ENCODE data around the gene PDE1C.

Gene PDE1C

GRCh38 chr7:31957090-31957720, 113.0 kb downstream of the PDE1C start:
- Histone ChIP-seq H3K4me1 (ENCODE audit: control insufficient read depth, insufficient read depth, low read length) (no peaks in the 10 kb centered on the region), H3K27me3 (ENCODE audit: control insufficient read depth, insufficient read depth, low read length) (no peaks in the 10 kb centered on the region), H3K4me3 (ENCODE audit: low read depth, low read length) (no peak overlapping the region), H3K36me3 (ENCODE audit: control insufficient read depth, insufficient read depth, low read length) (no peaks in the 10 kb centered on the region), H3K9ac (ENCODE audit: low read depth, low read length) (no peak overlapping the region), H3K9me3 (ENCODE audit: control insufficient read depth, insufficient read depth, low read length) (no peaks in the 10 kb centered on the region)

- no peak overlapping the region for H3K4me3 ChIP-seq (ENCODE audit: low read depth, low read length)
- no peaks in the 10 kb centered on the region for H3K4me1 ChIP-seq (ENCODE audit: control insufficient read depth, insufficient read depth, low read length)
- H3K9me3 ChIP-seq (ENCODE audit: control insufficient read depth, insufficient read depth, low read length) = no peaks in the 10 kb centered on the region
- no peaks in the 10 kb centered on the region for H3K36me3 ChIP-seq (ENCODE audit: control insufficient read depth, insufficient read depth, low read length)
- no peaks in the 10 kb centered on the region for H3K27me3 ChIP-seq (ENCODE audit: control insufficient read depth, insufficient read depth, low read length)
- no peak overlapping the region for H3K9ac ChIP-seq (ENCODE audit: low read depth, low read length)
These were observed 114.6 kb downstream of the PDE1C start for GRCh38 chr7:31955641-31956040.

DNA sequence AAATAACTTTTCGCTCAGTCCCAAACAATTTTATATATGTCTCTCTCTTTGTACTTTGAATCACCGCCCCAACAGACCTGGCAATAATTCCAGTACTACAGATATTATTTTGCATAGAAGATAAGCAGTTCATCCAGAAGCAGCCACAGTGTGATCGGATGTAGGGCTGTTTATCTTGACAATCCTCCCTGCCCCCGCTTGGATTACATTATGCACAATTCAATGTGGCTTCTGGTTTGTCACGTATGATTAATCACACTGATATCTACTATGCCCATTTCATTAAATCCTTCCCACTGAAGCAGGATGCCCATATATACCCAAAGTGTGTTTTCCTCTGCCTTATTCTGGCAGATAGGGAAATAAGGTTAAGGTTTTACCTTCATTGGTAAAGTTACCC, 115.2 kb downstream of the PDE1C start:
- H3K4me1 ChIP-seq (ENCODE audit: control insufficient read depth, insufficient read depth, low read length) = no peaks in the 10 kb centered on the region
- no peak overlapping the region for H3K4me3 ChIP-seq (ENCODE audit: low read depth, low read length)
- H3K9ac ChIP-seq (ENCODE audit: low read depth, low read length) = no peak overlapping the region
- no peaks in the 10 kb centered on the region for H3K27me3 ChIP-seq (ENCODE audit: control insufficient read depth, insufficient read depth, low read length)
- no peaks in the 10 kb centered on the region for H3K9me3 ChIP-seq (ENCODE audit: control insufficient read depth, insufficient read depth, low read length)
- H3K36me3 ChIP-seq (ENCODE audit: control insufficient read depth, insufficient read depth, low read length) = no peaks in the 10 kb centered on the region

DNA sequence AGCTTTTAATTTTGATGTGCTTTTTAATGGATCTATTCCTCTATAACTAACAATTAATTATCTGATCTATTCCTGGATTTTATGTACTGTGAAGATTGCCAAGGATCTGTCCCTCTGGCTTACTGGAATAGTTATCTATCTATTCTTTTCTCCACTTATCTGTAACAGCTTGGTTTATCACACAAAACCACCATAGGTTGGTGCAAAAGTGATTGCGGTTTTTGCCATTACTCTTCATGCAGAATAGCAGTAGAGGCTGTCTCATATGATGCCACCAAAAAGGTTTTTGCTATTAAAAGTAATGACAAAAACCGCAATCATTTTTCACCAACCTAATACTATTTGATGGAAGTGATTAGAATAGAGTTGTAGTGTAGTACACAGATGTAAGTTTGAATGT, 115.7 kb downstream of the PDE1C start:
- Histone ChIP-seq H3K27me3 (ENCODE audit: control insufficient read depth, insufficient read depth, low read length) (no peaks in the 10 kb centered on the region), H3K9me3 (ENCODE audit: control insufficient read depth, insufficient read depth, low read length) (no peaks in the 10 kb centered on the region), H3K36me3 (ENCODE audit: control insufficient read depth, insufficient read depth, low read length) (no peaks in the 10 kb centered on the region), H3K9ac (ENCODE audit: low read depth, low read length) (no peak overlapping the region), H3K4me1 (ENCODE audit: control insufficient read depth, insufficient read depth, low read length) (no peaks in the 10 kb centered on the region), H3K4me3 (ENCODE audit: low read depth, low read length) (no peak overlapping the region)

DNA sequence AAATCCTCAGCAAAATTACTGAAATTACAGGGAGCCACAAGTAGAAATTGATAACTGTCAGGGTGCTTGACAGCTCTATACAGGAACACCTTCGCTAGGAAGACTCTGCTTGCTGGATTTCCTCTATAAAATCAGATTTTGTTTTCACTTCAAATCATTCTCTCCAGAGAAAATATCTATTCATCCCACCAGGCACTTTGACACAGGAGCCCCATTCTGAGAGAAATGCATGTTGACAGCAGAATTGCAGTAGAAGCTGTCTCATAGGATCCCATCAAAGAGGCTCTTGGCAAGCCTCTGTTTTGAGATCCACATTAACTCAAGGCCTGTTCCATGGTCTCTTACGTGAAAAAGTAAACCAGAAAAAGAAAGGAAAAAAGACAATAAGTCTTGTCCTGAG, 116.8 kb downstream of the PDE1C start:
- Histone ChIP-seq H3K4me3 (ENCODE audit: low read depth, low read length) (no peak overlapping the region), H3K4me1 (ENCODE audit: control insufficient read depth, insufficient read depth, low read length) (no peaks in the 10 kb centered on the region), H3K36me3 (ENCODE audit: control insufficient read depth, insufficient read depth, low read length) (no peaks in the 10 kb centered on the region), H3K27me3 (ENCODE audit: control insufficient read depth, insufficient read depth, low read length) (no peaks in the 10 kb centered on the region), H3K9ac (ENCODE audit: low read depth, low read length) (no peak overlapping the region), H3K9me3 (ENCODE audit: control insufficient read depth, insufficient read depth, low read length) (no peaks in the 10 kb centered on the region)

DNA sequence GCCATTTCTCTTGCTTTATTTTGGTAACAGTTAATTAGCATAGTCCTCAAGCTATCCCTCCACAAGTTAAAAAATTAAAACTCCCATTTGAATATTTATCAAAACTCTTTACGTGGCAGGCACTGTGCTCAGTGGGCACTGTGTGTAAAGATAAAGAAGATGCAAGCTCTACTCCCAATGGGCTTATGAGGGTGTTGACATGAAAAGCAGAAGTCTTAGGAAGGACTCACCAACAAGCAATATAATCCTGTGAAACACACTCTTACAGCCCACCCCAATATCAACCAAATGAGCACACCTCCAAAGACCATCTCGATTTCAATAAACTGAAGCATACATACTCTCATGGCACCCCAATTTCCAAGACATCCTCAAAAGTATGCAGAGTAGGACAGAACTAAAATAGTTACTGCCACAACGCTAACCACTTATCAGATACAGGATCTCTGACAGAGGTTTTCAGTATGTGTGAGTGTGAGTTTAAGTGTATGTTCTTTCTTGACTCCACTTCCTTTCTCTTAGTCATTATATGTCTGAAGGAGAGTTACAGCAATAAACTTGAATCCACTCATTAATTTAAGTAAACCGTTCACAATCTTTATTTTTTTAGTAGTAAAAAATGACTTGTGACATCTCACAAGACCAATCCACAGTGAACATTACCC, 120.0 kb downstream of the PDE1C start:
- Histone ChIP-seq H3K4me1 (ENCODE audit: control insufficient read depth, insufficient read depth, low read length) (no peaks in the 10 kb centered on the region), H3K36me3 (ENCODE audit: control insufficient read depth, insufficient read depth, low read length) (no peaks in the 10 kb centered on the region), H3K9ac (ENCODE audit: low read depth, low read length) (no peak overlapping the region), H3K27me3 (ENCODE audit: control insufficient read depth, insufficient read depth, low read length) (no peaks in the 10 kb centered on the region), H3K4me3 (ENCODE audit: low read depth, low read length) (no peak overlapping the region), H3K9me3 (ENCODE audit: control insufficient read depth, insufficient read depth, low read length) (peaks cover 2% of the 10 kb centered on the region)

DNA sequence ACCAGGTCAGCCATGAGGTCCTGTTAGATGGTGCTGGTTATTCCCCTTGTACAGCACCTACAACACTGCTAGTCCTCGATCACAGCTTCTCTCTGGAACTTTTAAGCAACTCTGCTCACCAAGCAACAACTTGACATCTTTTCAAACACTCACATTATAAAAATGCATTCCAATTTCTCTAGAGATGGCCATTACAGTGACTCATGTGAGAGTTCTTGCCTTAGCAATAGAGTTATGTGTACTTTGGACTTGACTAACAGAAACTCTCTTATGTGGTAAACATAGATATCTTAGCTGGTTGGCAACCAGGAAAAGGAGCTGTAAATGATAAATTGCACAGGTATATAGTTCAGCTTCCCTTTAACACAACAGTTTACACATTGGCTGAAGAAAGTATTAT, 122.2 kb downstream of the PDE1C start:
- H3K4me1 ChIP-seq (ENCODE audit: control insufficient read depth, insufficient read depth, low read length) = no peaks in the 10 kb centered on the region
- H3K9me3 ChIP-seq (ENCODE audit: control insufficient read depth, insufficient read depth, low read length) = peaks cover 2% of the 10 kb centered on the region
- H3K4me3 ChIP-seq (ENCODE audit: low read depth, low read length) = no peak overlapping the region
- no peaks in the 10 kb centered on the region for H3K27me3 ChIP-seq (ENCODE audit: control insufficient read depth, insufficient read depth, low read length)
- no peak overlapping the region for H3K9ac ChIP-seq (ENCODE audit: low read depth, low read length)
- H3K36me3 ChIP-seq (ENCODE audit: control insufficient read depth, insufficient read depth, low read length) = no peaks in the 10 kb centered on the region

DNA sequence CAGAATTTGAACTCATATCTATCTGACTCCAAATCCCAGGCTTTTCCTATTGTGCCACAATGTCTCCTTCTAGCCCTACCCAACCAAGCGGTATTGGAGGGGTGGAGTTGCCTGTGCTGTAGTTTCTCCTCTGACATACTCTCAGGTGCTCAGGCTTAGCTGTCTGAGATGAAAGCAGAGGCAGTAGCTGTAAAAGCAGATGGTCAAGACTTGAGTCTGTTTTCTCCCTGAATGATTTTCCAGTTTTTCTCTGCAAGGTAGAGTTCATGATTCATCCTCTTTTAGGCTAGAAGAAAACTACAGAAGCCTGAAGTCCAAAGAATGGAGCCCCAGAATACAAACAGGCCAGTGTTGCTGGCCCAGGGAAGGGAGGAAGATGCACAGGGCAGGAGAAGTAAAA, 130.0 kb downstream of the PDE1C start:
- Histone ChIP-seq H3K36me3 (ENCODE audit: control insufficient read depth, insufficient read depth, low read length) (no peaks in the 10 kb centered on the region), H3K27me3 (ENCODE audit: control insufficient read depth, insufficient read depth, low read length) (no peaks in the 10 kb centered on the region), H3K9me3 (ENCODE audit: control insufficient read depth, insufficient read depth, low read length) (no peaks in the 10 kb centered on the region), H3K4me1 (ENCODE audit: control insufficient read depth, insufficient read depth, low read length) (no peaks in the 10 kb centered on the region), H3K4me3 (ENCODE audit: low read depth, low read length) (no peak overlapping the region), H3K9ac (ENCODE audit: low read depth, low read length) (no peak overlapping the region)

DNA sequence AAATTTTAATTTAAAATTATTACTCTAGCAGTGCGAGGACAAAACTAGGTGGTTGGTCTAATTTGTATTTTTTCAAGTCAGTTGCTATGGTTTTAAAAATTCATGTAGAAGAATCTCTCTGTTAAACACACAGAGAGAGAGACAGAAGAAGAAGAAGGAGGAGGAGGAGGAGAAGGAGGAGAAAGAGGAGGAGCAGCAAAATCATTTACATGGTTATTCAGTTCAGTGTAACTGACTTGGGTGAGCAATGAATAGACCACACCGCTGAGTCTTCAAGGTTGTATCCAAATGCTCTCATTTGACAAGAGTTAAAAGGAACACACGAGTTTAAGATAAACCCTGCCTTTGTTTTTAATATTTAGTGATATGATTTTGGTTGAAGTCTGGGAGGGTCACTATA, 131.1 kb downstream of the PDE1C start:
- H3K4me3 ChIP-seq (ENCODE audit: low read depth, low read length) = no peak overlapping the region
- no peaks in the 10 kb centered on the region for H3K4me1 ChIP-seq (ENCODE audit: control insufficient read depth, insufficient read depth, low read length)
- no peaks in the 10 kb centered on the region for H3K36me3 ChIP-seq (ENCODE audit: control insufficient read depth, insufficient read depth, low read length)
- no peak overlapping the region for H3K9ac ChIP-seq (ENCODE audit: low read depth, low read length)
- H3K9me3 ChIP-seq (ENCODE audit: control insufficient read depth, insufficient read depth, low read length) = no peaks in the 10 kb centered on the region
- H3K27me3 ChIP-seq (ENCODE audit: control insufficient read depth, insufficient read depth, low read length) = no peaks in the 10 kb centered on the region

GRCh38 chr7:31938650-31939049, 131.6 kb downstream of the PDE1C start:
- no peak overlapping the region for H3K9ac ChIP-seq (ENCODE audit: low read depth, low read length)
- H3K27me3 ChIP-seq (ENCODE audit: control insufficient read depth, insufficient read depth, low read length) = no peaks in the 10 kb centered on the region
- H3K4me3 ChIP-seq (ENCODE audit: low read depth, low read length) = no peak overlapping the region
- no peaks in the 10 kb centered on the region for H3K36me3 ChIP-seq (ENCODE audit: control insufficient read depth, insufficient read depth, low read length)
- no peaks in the 10 kb centered on the region for H3K9me3 ChIP-seq (ENCODE audit: control insufficient read depth, insufficient read depth, low read length)
- no peaks in the 10 kb centered on the region for H3K4me1 ChIP-seq (ENCODE audit: control insufficient read depth, insufficient read depth, low read length)

DNA sequence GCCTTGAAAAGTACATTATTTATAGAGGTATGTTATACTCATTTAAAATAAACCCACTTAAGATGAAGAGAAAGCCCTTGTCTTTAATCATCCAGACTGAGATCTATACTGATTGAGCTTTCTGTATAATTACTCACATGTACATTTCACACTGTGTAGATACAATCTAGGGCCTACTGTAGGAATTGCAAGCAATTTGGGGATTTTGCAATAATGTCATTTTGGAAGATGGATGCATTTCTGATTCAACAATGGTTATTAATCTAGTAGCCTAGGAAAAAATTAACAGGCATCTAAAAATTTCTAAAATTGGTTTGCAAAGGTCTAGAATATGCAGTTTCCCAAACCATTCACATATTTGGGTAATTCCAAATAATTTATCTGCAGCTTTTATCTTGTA, 132.2 kb downstream of the PDE1C start:
- H3K27me3 ChIP-seq (ENCODE audit: control insufficient read depth, insufficient read depth, low read length) = no peaks in the 10 kb centered on the region
- no peaks in the 10 kb centered on the region for H3K36me3 ChIP-seq (ENCODE audit: control insufficient read depth, insufficient read depth, low read length)
- H3K4me3 ChIP-seq (ENCODE audit: low read depth, low read length) = no peak overlapping the region
- no peak overlapping the region for H3K9ac ChIP-seq (ENCODE audit: low read depth, low read length)
- H3K4me1 ChIP-seq (ENCODE audit: control insufficient read depth, insufficient read depth, low read length) = no peaks in the 10 kb centered on the region
- no peaks in the 10 kb centered on the region for H3K9me3 ChIP-seq (ENCODE audit: control insufficient read depth, insufficient read depth, low read length)

Data from iPS-15b (cell line).